Measurements from ENCODE around the gene MMP17.

- TF ChIP-seq REST (IDR thresholded peaks at IDR 0.05; ENCODE audit: insufficient read depth in 1 of 2, low read depth in 2 of 2, low read length in 2 of 2) (no peak), POLR2AphosphoS5 (IDR thresholded peaks at IDR 0.05; ENCODE audit: low read depth, low read length) (no peak; the same call in 1 of the 2 replicates), SIN3A (IDR thresholded peaks at IDR 0.05; ENCODE audit: borderline replicate concordance, insufficient read depth, low read length) (no peak), TAF1 (IDR thresholded peaks at IDR 0.05; ENCODE audit: borderline replicate concordance, insufficient read depth, low read length) (no peak)
Observed at GRCh38 chr12:131860472-131861260, 32.5 kb downstream of the MMP17 start.

All from PFSK-1 (cell line).